OCI-LY3 (cell line): ENCODE results near the gene FEV.
"Not testable (repeated sequence)": the region's sequence is repeated elsewhere in the genome, so short reads cannot be mapped to it uniquely, and the experiment has no call there.

Experiments
- H2AFZ ChIP-seq: fragments of 200-600, 300-600 bp; shearing (Covaris generic); 2 replicates; pipeline ENCODE4 v1.6.0; 2014; ENCODE audit warnings: antibody characterized with exemption, low read depth, low read length
- H3K27ac ChIP-seq: fragments of 200-600, 300-600 bp; sonication (generic); 2 replicates; pipeline ENCODE4 v1.5.1; 2014; ENCODE audit warnings: mild to moderate bottlenecking, low read length, moderate library complexity, mixed read lengths
- H3K27me3 ChIP-seq: fragments of 200-600, 300-600 bp; sonication (generic); 2 replicates; pipeline ENCODE4 v1.6.1; 2014; ENCODE audit warnings: low read depth, low read length, mixed read lengths
- H3K36me3 ChIP-seq: fragments of 200-600, 300-600 bp; sonication (generic); replicated peaks from 2 replicates; pipeline ENCODE3; 2014; ENCODE audit warnings: low read depth, low read length, mixed read lengths
- H3K4me1 ChIP-seq: fragments of 300-600, 200-600 bp; sonication (generic); 2 replicates; pipeline ENCODE4 v1.6.1; 2014; ENCODE audit warnings: low read length, mixed read lengths
- H3K4me2 ChIP-seq: fragments of 200-600, 300-600 bp; sonication (generic); 2 replicates; pipeline ENCODE4 v1.6.1; 2014; ENCODE audit warnings: low read length, mixed read lengths
- H3K4me3 ChIP-seq: fragments of 300-600, 200-600 bp; sonication (generic); 2 replicates; pipeline ENCODE4 v1.5.1; 2014; ENCODE audit warnings: antibody characterized with exemption, mild to moderate bottlenecking, low read length, moderate library complexity
- H3K79me2 ChIP-seq: fragments of 300-600, 200-600 bp; shearing (Covaris generic); 2 replicates; pipeline ENCODE4 v1.6.1; 2014; ENCODE audit warnings: mild to moderate bottlenecking, low read length, mixed read lengths
- H3K9ac ChIP-seq: fragments of 300-600, 200-600 bp; shearing (Covaris generic); 2 replicates; pipeline ENCODE4 v1.6.0; 2014; ENCODE audit warnings: mild to moderate bottlenecking, low read length, moderate library complexity
- H3K9me3 ChIP-seq: fragments of 200-600, 300-600 bp; shearing (Covaris generic); 2 replicates; pipeline ENCODE4 v1.6.1; 2014; ENCODE audit warnings: low read length, mixed read lengths; ENCODE audit not compliant: insufficient read depth
- H4K20me1 ChIP-seq: fragments of 200-600, 300-600 bp; sonication (generic); 2 replicates; pipeline ENCODE4 v1.6.1; 2016; ENCODE audit warnings: low read length, mixed read lengths; ENCODE audit not compliant: insufficient read depth
- CTCF ChIP-seq: fragments of 200-600, 300-600 bp; sonication (generic); IDR thresholded peaks from 2 replicates; pipeline ENCODE4 v1.5.1; 2014; ENCODE audit warnings: antibody characterized with exemption, low read length, low read depth
- EZH2phosphoT487 ChIP-seq: fragments of 200-600 bp; shearing (Covaris generic); IDR thresholded peaks from 2 replicates; pipeline ENCODE4 v1.6.1; 2018; ENCODE audit warnings: antibody characterized with exemption, mixed run types, low read depth

The FEV gene

DNA sequence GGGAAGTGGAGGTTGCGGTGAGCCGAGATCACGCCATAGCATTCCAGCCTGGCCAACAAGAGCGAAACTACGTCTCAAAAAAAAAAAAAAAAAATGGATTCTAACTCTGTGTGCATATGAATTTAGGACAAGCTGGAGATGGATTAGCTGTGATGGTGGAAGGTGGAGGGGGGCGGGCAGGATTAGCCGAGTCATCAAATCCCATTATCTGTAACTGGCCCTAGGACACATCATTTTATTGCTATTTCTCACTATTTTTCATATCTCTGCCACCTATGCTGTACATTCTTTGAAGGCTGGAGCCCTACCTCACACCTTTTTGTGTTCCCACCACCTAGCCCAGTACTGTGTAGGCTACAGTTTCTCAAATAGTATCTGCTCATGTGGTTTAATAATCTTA, 32.8 kb downstream of the FEV start:
- Histone ChIP-seq H3K9ac (no peak overlapping the region), H3K36me3 (no peaks in the 10 kb centered on the region), H3K4me3 (no peak overlapping the region), H3K9me3 (no peaks in the 10 kb centered on the region), H2AFZ (no peak overlapping the region), H3K4me1 (no peaks in the 10 kb centered on the region), H4K20me1 (no peaks in the 10 kb centered on the region), H3K27ac (no peak overlapping the region), H3K4me2 (no peak overlapping the region), H3K27me3 (no peaks in the 10 kb centered on the region), H3K79me2 (no peaks in the 10 kb centered on the region)
- no peak for TF ChIP-seq EZH2phosphoT487

DNA sequence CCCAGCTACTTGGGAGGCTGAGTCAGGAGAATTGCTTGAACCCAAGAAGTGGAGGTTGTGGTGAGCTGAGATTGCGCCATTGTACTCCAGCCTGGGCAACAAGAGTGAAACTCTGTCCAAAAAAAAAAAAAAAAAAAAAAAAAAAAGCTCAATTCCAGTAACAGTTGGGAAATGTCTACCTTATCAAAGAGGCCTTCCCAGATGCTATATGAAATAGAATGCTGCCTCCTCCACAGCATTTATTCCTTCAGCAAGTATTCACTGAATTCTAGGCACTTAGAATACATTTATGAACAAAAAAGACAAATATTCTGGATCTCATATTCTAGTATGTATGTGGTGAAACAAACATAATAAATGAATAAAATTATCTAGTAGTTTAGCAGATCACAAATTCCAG, 38.4 kb downstream of the FEV start:
- no peak overlapping the region for H3K4me2 ChIP-seq
- no peaks in the 10 kb centered on the region for H3K36me3 ChIP-seq
- no peaks in the 10 kb centered on the region for H3K79me2 ChIP-seq
- no peaks in the 10 kb centered on the region for H3K9me3 ChIP-seq
- no peak for TF ChIP-seq CTCF
- TF ChIP-seq EZH2phosphoT487, result no peak
- H3K4me1 ChIP-seq, result no peaks in the 10 kb centered on the region
- no peaks in the 10 kb centered on the region for H4K20me1 ChIP-seq
- no peak overlapping the region for H3K27ac ChIP-seq
- no peak overlapping the region for H3K9ac ChIP-seq
- H2AFZ ChIP-seq, result no peak overlapping the region
- H3K4me3 ChIP-seq, result no peak overlapping the region
- H3K27me3 ChIP-seq, result no peaks in the 10 kb centered on the region

DNA sequence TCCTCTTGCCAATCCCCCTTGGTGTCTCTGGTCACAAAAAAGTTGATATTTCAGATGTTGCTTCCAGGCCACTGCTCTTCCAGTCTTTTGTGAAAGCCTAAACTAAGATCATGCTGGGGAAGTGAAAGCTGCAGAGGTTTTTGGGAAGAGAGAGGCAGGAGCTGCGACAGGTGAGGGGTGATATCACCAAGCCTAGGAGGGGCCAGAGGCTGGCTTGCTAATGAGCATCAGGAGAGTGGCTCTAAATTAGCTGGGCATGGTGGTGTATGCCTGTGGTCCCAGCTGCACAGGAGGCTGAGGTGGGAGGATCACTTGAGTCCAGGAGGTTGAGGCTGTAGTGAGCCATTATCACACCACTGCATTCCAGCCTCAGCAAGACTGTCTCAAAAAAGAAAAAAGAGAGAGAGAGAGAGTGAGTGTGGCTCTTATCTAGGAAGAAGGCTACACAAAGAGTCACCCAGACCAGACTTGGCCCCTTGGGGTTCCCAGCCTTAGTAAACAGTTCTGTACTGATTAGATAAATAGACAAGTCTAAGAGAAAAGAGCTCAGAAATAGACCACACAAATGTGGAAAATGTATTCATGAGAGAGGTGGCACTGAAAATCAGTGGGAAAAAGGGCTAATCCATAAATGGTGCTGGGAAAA, 40.1 kb downstream of the FEV start:
- H3K4me3 ChIP-seq, result no peak overlapping the region
- no peak for TF ChIP-seq CTCF
- no peak for TF ChIP-seq EZH2phosphoT487
- no peak overlapping the region for H3K27ac ChIP-seq
- H4K20me1 ChIP-seq, result no peaks in the 10 kb centered on the region
- H3K27me3 ChIP-seq, result no peaks in the 10 kb centered on the region
- no peaks in the 10 kb centered on the region for H3K9me3 ChIP-seq
- no peak overlapping the region for H3K9ac ChIP-seq
- no peaks in the 10 kb centered on the region for H3K36me3 ChIP-seq
- H2AFZ ChIP-seq, result no peak overlapping the region
- H3K79me2 ChIP-seq, result no peaks in the 10 kb centered on the region
- H3K4me2 ChIP-seq, result no peak overlapping the region
- no peaks in the 10 kb centered on the region for H3K4me1 ChIP-seq

DNA sequence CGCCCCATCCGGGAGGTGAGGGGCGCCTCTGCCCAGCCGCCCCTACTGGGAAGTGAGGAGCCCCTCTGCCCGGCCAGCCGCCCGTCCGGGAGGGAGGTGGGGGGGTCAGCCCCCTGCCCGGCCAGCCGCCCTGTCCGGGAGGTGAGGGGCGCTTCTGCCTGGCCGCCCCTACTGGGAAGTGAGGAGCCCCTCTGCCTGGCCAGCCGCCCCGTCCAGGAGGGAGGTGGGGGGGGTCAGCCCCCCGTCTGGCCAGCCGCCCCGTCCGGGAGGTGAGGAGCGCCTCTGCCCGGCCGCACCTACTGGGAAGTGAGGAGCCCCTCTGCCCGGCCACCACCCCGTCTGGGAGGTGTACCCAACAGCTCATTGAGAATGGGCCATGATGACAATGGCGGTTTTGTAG, 53.2 kb downstream of the FEV start:
- not testable (repeated sequence) for H3K27me3 ChIP-seq, H3K4me2 ChIP-seq, H3K27ac ChIP-seq, H2AFZ ChIP-seq, H4K20me1 ChIP-seq, H3K4me3 ChIP-seq, H3K36me3 ChIP-seq, H3K9ac ChIP-seq, H3K79me2 ChIP-seq, H3K4me1 ChIP-seq, H3K9me3 ChIP-seq
